PC-9 (cell line): ENCODE measurements around the gene TM6SF1.

Experiments used
- CTCF ChIP-seq: fragments of 200-600 bp; sonication (generic); conservative IDR thresholded peaks from 2 replicates; pipeline ENCODE4 v1.6.1; 2017; ENCODE audit warnings: mixed run types, antibody characterized with exemption, mild to moderate bottlenecking, moderate library complexity
- EZH2 ChIP-seq: fragments of 200-600 bp; sonication (generic); IDR thresholded peaks from 2 replicates; pipeline ENCODE4 v1.8.0; 2017; ENCODE audit warnings: antibody characterized with exemption, low read depth

- no peak for TF ChIP-seq CTCF
- TF ChIP-seq EZH2: no peak
Measured at GRCh38 chr15:83164771-83165404, 57.4 kb downstream of the TM6SF1 start.
